ENCODE measurements around the gene LAMA2. TPM values are rescaled to one million over a fixed set of nuclear protein-coding genes. Genes with fewer than 3 reads are reported as not detected.

The LAMA2 gene
- polyA plus RNA-seq, 1 of the 3 experiments (the other 2 are of a cell fraction), result 0.92 TPM

DNA sequence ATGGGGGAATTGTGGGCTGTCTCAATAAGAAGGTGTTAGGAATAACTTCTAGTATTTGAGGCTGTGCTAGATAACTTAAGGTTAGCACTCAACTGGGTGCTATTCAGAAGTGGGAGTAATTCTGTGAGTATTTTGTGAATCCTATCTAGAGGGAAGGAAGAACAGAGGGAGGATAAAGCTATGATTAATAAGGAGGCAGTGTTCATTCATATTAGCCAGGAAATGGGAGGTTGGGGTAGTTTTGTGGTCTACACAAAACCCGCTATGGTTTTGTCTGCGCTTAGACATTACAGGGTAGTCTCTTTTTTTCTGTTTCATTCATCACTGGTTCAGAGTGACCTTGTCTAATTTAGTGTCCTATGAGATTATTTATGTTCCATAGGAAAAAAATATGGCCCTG is 486.0 kb downstream of the LAMA2 start:
- no peaks in the 10 kb centered on the region for H4K20me1 ChIP-seq (ENCODE audit: insufficient read depth)
- no peaks in the 10 kb centered on the region for H3K36me3 ChIP-seq (replicated peaks in 1 of 2; ENCODE audit: control insufficient read depth in 1 of 2, insufficient read depth in 2 of 2, low read length in 1 of 2)
- no peaks in the 10 kb centered on the region for H3K9me3 ChIP-seq
- POLR2A ChIA-PET, result no interaction called here
- H3K9me2 ChIP-seq, result no peaks in the 10 kb centered on the region
- H3K79me2 ChIP-seq (ENCODE audit: insufficient read depth), result no peaks in the 10 kb centered on the region
- no peak overlapping the region for H3K9ac ChIP-seq
- H3K4me1 ChIP-seq (ENCODE audit: control insufficient read depth in 1 of 2, insufficient read depth in 2 of 2, low read depth in 1 of 2, low read length in 1 of 2), result no peaks in the 10 kb centered on the region
- no peak overlapping the region for H3K27ac ChIP-seq (ENCODE audit: low read depth in 2 of 2, low read length in 1 of 2)
- H3K4me3 ChIP-seq (ENCODE audit: low read depth in 2 of 2, low read length in 1 of 2), result no peak overlapping the region
- H3F3A ChIP-seq (replicated peaks; ENCODE audit: insufficient read depth), result no peaks in the 10 kb centered on the region
- CTCF ChIA-PET, result interaction anchor here (2.7 to 2.8 kb wide), 2 partner anchors 9 to 18 kb away, joined by 10 to 16 read pairs; no protein-coding TSS in a partner anchor
- DNase-seq, result no peak
- WGBS (ENCODE audit: low lambda C conversion rate), result 100% methylated on average over 2 of the region's 2 CpGs
- no peak overlapping the region for H2AFZ ChIP-seq (ENCODE audit: low read depth)
- TF ChIP-seq NRF1 (IDR thresholded peaks at IDR 0.05; ENCODE audit: low read depth, low read length) (no peak), POLR2AphosphoS5 (IDR thresholded peaks at IDR 0.05; ENCODE audit: low read depth, low read length) (no peak), RCOR1 (IDR thresholded peaks at IDR 0.05; ENCODE audit: low read length) (no peak), EP300 (IDR thresholded peaks at IDR 0.05; ENCODE audit: borderline replicate concordance in 1 of 2, low read depth in 1 of 2, low read length in 1 of 2) (no peak), RFX5 (IDR thresholded peaks at IDR 0.05; ENCODE audit: low read length) (no peak), RAD21 (IDR thresholded peaks at IDR 0.05; ENCODE audit: low read length) (no peak), NFIC (IDR thresholded peaks at IDR 0.05; ENCODE audit: borderline replicate concordance) (no peak)
- TF ChIP-seq, protein P1, sequence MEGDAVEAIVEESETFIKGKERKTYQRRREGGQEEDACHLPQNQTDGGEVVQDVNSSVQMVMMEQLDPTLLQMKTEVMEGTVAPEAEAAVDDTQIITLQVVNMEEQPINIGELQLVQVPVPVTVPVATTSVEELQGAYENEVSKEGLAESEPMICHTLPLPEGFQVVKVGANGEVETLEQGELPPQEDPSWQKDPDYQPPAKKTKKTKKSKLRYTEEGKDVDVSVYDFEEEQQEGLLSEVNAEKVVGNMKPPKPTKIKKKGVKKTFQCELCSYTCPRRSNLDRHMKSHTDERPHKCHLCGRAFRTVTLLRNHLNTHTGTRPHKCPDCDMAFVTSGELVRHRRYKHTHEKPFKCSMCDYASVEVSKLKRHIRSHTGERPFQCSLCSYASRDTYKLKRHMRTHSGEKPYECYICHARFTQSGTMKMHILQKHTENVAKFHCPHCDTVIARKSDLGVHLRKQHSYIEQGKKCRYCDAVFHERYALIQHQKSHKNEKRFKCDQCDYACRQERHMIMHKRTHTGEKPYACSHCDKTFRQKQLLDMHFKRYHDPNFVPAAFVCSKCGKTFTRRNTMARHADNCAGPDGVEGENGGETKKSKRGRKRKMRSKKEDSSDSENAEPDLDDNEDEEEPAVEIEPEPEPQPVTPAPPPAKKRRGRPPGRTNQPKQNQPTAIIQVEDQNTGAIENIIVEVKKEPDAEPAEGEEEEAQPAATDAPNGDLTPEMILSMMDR (IDR thresholded peaks at IDR 0.05), result no peak
- TF ChIP-seq, protein P2, sequence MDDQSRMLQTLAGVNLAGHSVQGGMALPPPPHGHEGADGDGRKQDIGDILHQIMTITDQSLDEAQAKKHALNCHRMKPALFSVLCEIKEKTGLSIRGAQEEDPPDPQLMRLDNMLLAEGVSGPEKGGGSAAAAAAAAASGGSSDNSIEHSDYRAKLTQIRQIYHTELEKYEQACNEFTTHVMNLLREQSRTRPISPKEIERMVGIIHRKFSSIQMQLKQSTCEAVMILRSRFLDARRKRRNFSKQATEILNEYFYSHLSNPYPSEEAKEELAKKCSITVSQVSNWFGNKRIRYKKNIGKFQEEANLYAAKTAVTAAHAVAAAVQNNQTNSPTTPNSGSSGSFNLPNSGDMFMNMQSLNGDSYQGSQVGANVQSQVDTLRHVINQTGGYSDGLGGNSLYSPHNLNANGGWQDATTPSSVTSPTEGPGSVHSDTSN (IDR thresholded peaks at IDR 0.05), result no peak
- no peak overlapping the region for H3K4me2 ChIP-seq
- no peaks in the 10 kb centered on the region for H3K27me3 ChIP-seq (ENCODE audit: insufficient read depth)

DNA sequence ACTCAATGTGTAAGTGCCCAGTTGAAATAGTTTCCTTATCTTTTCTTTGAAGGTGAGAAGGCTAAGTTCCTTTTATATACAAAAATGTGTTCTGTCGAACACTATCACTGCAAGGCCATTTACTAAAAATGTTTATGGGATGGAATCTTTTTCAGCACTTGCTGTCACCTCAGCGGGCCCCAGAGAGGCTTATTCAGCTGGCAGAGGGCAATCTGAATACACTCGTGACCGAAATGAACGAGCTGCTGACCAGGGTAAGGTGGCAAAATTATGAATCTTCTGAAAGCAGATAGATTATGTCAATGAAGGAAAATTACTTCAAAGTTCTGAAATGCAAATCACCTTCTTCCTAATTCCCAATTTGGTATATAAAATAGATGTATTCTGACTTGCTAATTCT is 486.8 kb downstream of the LAMA2 start:
- H3K4me1 ChIP-seq (ENCODE audit: control insufficient read depth in 1 of 2, insufficient read depth in 2 of 2, low read depth in 1 of 2, low read length in 1 of 2), result no peaks in the 10 kb centered on the region
- H3K27me3 ChIP-seq (ENCODE audit: insufficient read depth), result no peaks in the 10 kb centered on the region
- no peaks in the 10 kb centered on the region for H3K9me3 ChIP-seq
- peak overlapping the region; percentile 74 for H2AFZ ChIP-seq (ENCODE audit: low read depth)
- H3K9me2 ChIP-seq, result no peaks in the 10 kb centered on the region
- H4K20me1 ChIP-seq (ENCODE audit: insufficient read depth), result no peaks in the 10 kb centered on the region
- no peak for DNase-seq
- WGBS (ENCODE audit: low lambda C conversion rate), result 38% methylated on average over 5 of the region's 5 CpGs
- H3K79me2 ChIP-seq (ENCODE audit: insufficient read depth), result no peaks in the 10 kb centered on the region
- H3F3A ChIP-seq (replicated peaks; ENCODE audit: insufficient read depth), result no peaks in the 10 kb centered on the region
- POLR2A ChIA-PET, result no interaction called here
- CTCF ChIA-PET, result interaction anchor here (1.0 to 2.8 kb wide), 5 partner anchors 10 to 150 kb away, joined by 3 to 16 read pairs (median 8); no protein-coding TSS in a partner anchor
- H3K27ac ChIP-seq (ENCODE audit: low read depth in 2 of 2, low read length in 1 of 2), result no peak overlapping the region
- no peaks in the 10 kb centered on the region for H3K36me3 ChIP-seq (replicated peaks in 1 of 2; ENCODE audit: control insufficient read depth in 1 of 2, insufficient read depth in 2 of 2, low read length in 1 of 2)
- no peak overlapping the region for H3K4me3 ChIP-seq (ENCODE audit: low read depth in 2 of 2, low read length in 1 of 2)
- H3K9ac ChIP-seq, result no peak overlapping the region
- H3K4me2 ChIP-seq, result no peak overlapping the region
- TF ChIP-seq, protein P3, sequence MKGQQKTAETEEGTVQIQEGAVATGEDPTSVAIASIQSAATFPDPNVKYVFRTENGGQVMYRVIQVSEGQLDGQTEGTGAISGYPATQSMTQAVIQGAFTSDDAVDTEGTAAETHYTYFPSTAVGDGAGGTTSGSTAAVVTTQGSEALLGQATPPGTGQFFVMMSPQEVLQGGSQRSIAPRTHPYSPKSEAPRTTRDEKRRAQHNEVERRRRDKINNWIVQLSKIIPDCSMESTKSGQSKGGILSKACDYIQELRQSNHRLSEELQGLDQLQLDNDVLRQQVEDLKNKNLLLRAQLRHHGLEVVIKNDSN (IDR thresholded peaks at IDR 0.05; ENCODE audit: borderline replicate concordance, low read depth), result no peak
- no peak for TF ChIP-seq EZH2phosphoT487 (IDR thresholded peaks at IDR 0.05; ENCODE audit: borderline replicate concordance, low read depth)
- no peak for TF ChIP-seq RCOR1 (IDR thresholded peaks at IDR 0.05; ENCODE audit: low read length)
- no peak for TF ChIP-seq POLR2AphosphoS5 (IDR thresholded peaks at IDR 0.05; ENCODE audit: low read depth, low read length)
- no peak for TF ChIP-seq RAD21 (IDR thresholded peaks at IDR 0.05; ENCODE audit: low read length)
- no peak for TF ChIP-seq TAF1 (IDR thresholded peaks at IDR 0.05; ENCODE audit: borderline replicate concordance, low read depth, low read length)
- TF ChIP-seq SIN3A (IDR thresholded peaks at IDR 0.05; ENCODE audit: borderline replicate concordance, low read depth, low read length), result no peak
- no peak for TF ChIP-seq NRF1 (IDR thresholded peaks at IDR 0.05; ENCODE audit: low read depth, low read length)

Data from SK-N-SH (cell line).